MM.1S (cell line): Measurements from ENCODE around the gene PARP1.

Experiments used
- DNase-seq: peaks from one replicate; pipeline ENCODE4 v3.0.0-alpha.2; 2015
- H2AFZ ChIP-seq: fragments of 300-600 bp; sonication (generic); 2 replicates; pipeline ENCODE4 v1.6.0; 2016; ENCODE audit warnings: antibody characterized with exemption, low read length
- H3F3A ChIP-seq: fragments of 300-600 bp; sonication (generic); 2 replicates; pipeline ENCODE4 v1.6.1; 2016; ENCODE audit warnings: mild to moderate bottlenecking, antibody characterized with exemption, low read length, moderate library complexity, mixed read lengths; ENCODE audit not compliant: insufficient read depth
- H3K27ac ChIP-seq: fragments of 300-600 bp; sonication (generic); 2 replicates; pipeline ENCODE4 v1.5.1; 2016; ENCODE audit warnings: mild to moderate bottlenecking, low read length
- H3K27me3 ChIP-seq: fragments of 300-600 bp; sonication (generic); replicated peaks from 2 replicates; pipeline ENCODE4 v1.6.0; 2016; ENCODE audit warnings: low read length; ENCODE audit not compliant: insufficient read depth
- H3K36me3 ChIP-seq: fragments of 300-600 bp; sonication (generic); replicated peaks from 2 replicates; pipeline ENCODE4 v1.6.1; 2016; ENCODE audit warnings: mild to moderate bottlenecking, low read length, mixed read lengths; ENCODE audit not compliant: insufficient read depth
- H3K4me1 ChIP-seq: fragments of 300-600 bp; sonication (generic); 2 replicates; pipeline ENCODE4 v1.6.1; 2016; ENCODE audit warnings: low read length, mixed read lengths
- H3K4me2 ChIP-seq: fragments of 300-600 bp; sonication (generic); 2 replicates; pipeline ENCODE4 v1.6.0; 2016; ENCODE audit warnings: low read depth, low read length
- H3K4me3 ChIP-seq: fragments of 300-600 bp; sonication (generic); 2 replicates; pipeline ENCODE4 v1.5.1; 2016; ENCODE audit warnings: low read length, mixed read lengths
- H3K79me2 ChIP-seq: fragments of 300-600 bp; sonication (generic); 2 replicates; pipeline ENCODE4 v1.6.1; 2016; ENCODE audit warnings: mixed run types, low read length, mixed read lengths
- H3K9ac ChIP-seq: fragments of 300-600 bp; sonication (generic); 2 replicates; pipeline ENCODE4 v1.6.1; 2016; ENCODE audit warnings: low read length, mixed read lengths
- H3K9me2 ChIP-seq: fragments of 300-600 bp; sonication (generic); replicated peaks from 2 replicates; pipeline ENCODE4 v1.6.1; 2016; ENCODE audit warnings: mild to moderate bottlenecking, low read length, mixed read lengths; ENCODE audit not compliant: insufficient read depth
- H3K9me3 ChIP-seq: fragments of 300-600 bp; sonication (generic); replicated peaks from 2 replicates; pipeline ENCODE4 v1.6.1; 2016; ENCODE audit warnings: mild to moderate bottlenecking, low read length, mixed read lengths; ENCODE audit not compliant: insufficient read depth
- H4K20me1 ChIP-seq: fragments of 300-600 bp; sonication (generic); 2 replicates; pipeline ENCODE4 v1.6.1; 2016; ENCODE audit warnings: mild to moderate bottlenecking, low read length, moderate library complexity, mixed read lengths; ENCODE audit not compliant: insufficient read depth
- EZH2 ChIP-seq: fragments of 300-600 bp; sonication (generic); optimal IDR thresholded peaks from 2 replicates; pipeline ENCODE3; 2017; ENCODE audit warnings: low read depth, mild to moderate bottlenecking, antibody characterized with exemption, low read length, mixed read lengths
- EZH2phosphoT487 ChIP-seq: fragments of 300-600 bp; sonication (generic); IDR thresholded peaks from 2 replicates; pipeline ENCODE4 v1.6.1; 2018; ENCODE audit warnings: antibody characterized with exemption, low read length
- TF ChIP-seq, protein P1 (sequence below): fragments of 300-600 bp; sonication (generic); IDR thresholded peaks from 2 replicates; pipeline ENCODE4 v1.5.1; 2016; ENCODE audit warnings: antibody characterized with exemption, low read length, mixed read lengths

Gene PARP1

GRCh38 chr1:226373376-226373775, 34.5 kb downstream of the PARP1 start:
- Histone ChIP-seq H3K9me2 (no peaks in the 10 kb centered on the region), H2AFZ (no peak overlapping the region), H3K36me3 (peaks cover 75% of the 10 kb centered on the region), H3F3A (no peaks in the 10 kb centered on the region; the same call in none of the 2 replicates), H3K4me3 (no peak overlapping the region), H3K27ac (no peak overlapping the region), H3K27me3 (no peaks in the 10 kb centered on the region), H3K4me1 (no peaks in the 10 kb centered on the region), H4K20me1 (0 out of 2 replicates have a peak, but pooled peaks cover 6% of the 10 kb centered on the region), H3K9me3 (no peaks in the 10 kb centered on the region), H3K4me2 (no peak overlapping the region), H3K9ac (no peak overlapping the region), H3K79me2 (peaks cover 89% of the 10 kb centered on the region)
- no peak for TF ChIP-seq EZH2phosphoT487
- TF ChIP-seq, protein P1, sequence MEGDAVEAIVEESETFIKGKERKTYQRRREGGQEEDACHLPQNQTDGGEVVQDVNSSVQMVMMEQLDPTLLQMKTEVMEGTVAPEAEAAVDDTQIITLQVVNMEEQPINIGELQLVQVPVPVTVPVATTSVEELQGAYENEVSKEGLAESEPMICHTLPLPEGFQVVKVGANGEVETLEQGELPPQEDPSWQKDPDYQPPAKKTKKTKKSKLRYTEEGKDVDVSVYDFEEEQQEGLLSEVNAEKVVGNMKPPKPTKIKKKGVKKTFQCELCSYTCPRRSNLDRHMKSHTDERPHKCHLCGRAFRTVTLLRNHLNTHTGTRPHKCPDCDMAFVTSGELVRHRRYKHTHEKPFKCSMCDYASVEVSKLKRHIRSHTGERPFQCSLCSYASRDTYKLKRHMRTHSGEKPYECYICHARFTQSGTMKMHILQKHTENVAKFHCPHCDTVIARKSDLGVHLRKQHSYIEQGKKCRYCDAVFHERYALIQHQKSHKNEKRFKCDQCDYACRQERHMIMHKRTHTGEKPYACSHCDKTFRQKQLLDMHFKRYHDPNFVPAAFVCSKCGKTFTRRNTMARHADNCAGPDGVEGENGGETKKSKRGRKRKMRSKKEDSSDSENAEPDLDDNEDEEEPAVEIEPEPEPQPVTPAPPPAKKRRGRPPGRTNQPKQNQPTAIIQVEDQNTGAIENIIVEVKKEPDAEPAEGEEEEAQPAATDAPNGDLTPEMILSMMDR = no peak
- TF ChIP-seq EZH2 = no peak
- no peak for DNase-seq

DNA sequence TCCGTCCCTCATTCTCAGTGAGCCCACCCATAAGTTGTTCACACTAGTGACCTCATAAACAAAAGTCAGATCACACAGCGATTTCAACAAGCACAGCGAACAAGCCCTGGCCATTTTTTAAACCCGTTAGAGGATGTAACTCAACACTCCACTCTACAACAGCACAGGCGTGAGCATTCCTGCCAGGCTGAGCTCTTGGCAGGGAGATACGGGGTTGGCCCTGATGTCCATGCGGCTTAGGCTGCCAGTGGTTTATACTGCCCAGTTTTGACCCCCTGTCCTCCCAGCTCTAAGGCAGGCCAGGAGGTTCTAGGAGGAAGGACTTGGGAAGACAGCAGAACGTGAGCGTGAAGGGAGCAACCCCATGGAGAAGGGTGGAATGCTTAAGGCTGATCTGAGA, 35.0 kb downstream of the PARP1 start:
- Histone ChIP-seq H3K79me2 (peaks cover 85% of the 10 kb centered on the region), H4K20me1 (0 out of 2 replicates have a peak, but pooled peaks cover 6% of the 10 kb centered on the region), H3K4me3 (no peak overlapping the region), H3K9ac (no peak overlapping the region), H3K9me3 (no peaks in the 10 kb centered on the region), H2AFZ (no peak overlapping the region), H3K27me3 (no peaks in the 10 kb centered on the region), H3K27ac (no peak overlapping the region), H3K36me3 (peaks cover 75% of the 10 kb centered on the region), H3F3A (no peaks in the 10 kb centered on the region; the same call in none of the 2 replicates), H3K4me2 (no peak overlapping the region), H3K4me1 (no peaks in the 10 kb centered on the region), H3K9me2 (no peaks in the 10 kb centered on the region)
- DNase-seq = no peak
- TF ChIP-seq, protein P1 = no peak
- no peak for TF ChIP-seq EZH2phosphoT487
- no peak for TF ChIP-seq EZH2

DNA sequence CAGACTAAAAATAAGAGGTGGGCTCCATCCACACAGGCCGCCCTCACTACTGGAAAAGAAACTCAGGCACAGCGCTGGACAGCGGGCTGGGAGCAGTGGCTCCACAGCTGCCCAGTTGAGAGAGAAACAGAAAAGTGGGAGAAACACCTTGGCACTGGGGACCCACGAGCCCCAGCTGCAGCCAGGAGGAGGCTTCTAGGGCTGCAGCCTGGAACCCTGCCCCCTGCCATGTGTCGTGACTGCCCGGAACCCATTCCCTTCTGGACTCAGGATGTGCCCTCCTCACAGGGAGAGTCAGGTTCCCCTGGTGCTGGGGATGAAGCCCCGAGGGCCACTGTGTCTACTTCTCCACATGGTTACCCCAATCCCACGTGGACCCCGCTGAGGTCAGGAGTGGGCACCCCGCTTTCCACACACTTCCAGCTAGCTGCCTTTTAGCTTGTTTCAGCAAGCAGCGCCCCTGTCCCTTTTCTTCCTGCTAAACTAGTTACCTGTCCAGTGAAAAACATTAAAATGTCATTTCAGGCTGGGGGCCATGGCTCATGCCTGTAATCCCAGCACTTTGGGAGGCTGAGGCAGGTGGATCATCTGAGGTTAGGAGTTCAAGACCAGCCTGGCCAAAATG, 35.9 kb downstream of the PARP1 start:
- Histone ChIP-seq H2AFZ (no peak overlapping the region), H3K27me3 (no peaks in the 10 kb centered on the region), H4K20me1 (0 out of 2 replicates have a peak, but pooled peaks cover 6% of the 10 kb centered on the region), H3K36me3 (peaks cover 76% of the 10 kb centered on the region), H3K9me2 (no peaks in the 10 kb centered on the region), H3F3A (no peaks in the 10 kb centered on the region; the same call in none of the 2 replicates), H3K9me3 (no peaks in the 10 kb centered on the region), H3K4me3 (no peak overlapping the region), H3K4me1 (no peaks in the 10 kb centered on the region), H3K4me2 (no peak overlapping the region), H3K79me2 (peaks cover 81% of the 10 kb centered on the region), H3K9ac (no peak overlapping the region), H3K27ac (no peak overlapping the region)
- no peak for DNase-seq
- TF ChIP-seq EZH2phosphoT487 (no peak), EZH2 (no peak)
- TF ChIP-seq, protein P1 = no peak
